NT2/D1 (cell line): ENCODE data around the gene MPDU1.

Experiments
- DNase-seq: peaks from one replicate; pipeline ENCODE4 v3.0.0-alpha.2; 2011; ENCODE audit warnings: low read depth, low spot score
- H3K27me3 ChIP-seq: 2 replicates; pipeline ENCODE4 v1.6.0; 2011; ENCODE audit warnings: mild to moderate bottlenecking; ENCODE audit not compliant: insufficient read length, insufficient read depth
- H3K36me3 ChIP-seq: 2 replicates; pipeline ENCODE4 v1.6.1; 2011; ENCODE audit warnings: mild to moderate bottlenecking, low read length, mixed read lengths; ENCODE audit not compliant: insufficient read depth, insufficient read length
- H3K4me1 ChIP-seq: 2 replicates; pipeline ENCODE4 v1.5.1; 2011; ENCODE audit not compliant: insufficient read depth, insufficient read length
- H3K4me3 ChIP-seq: 2 replicates; pipeline ENCODE4 v1.5.1; 2011; ENCODE audit warnings: low read depth; ENCODE audit not compliant: insufficient read length
- H3K9ac ChIP-seq: 2 replicates; pipeline ENCODE4 v1.6.0; 2011; ENCODE audit warnings: low read depth; ENCODE audit not compliant: insufficient read length
- H3K9me3 ChIP-seq: 2 replicates; pipeline ENCODE4 v1.5.1; 2011; ENCODE audit warnings: mild to moderate bottlenecking, low read length; ENCODE audit not compliant: insufficient read depth
- SUZ12 ChIP-seq: IDR thresholded peaks from 2 replicates; pipeline ENCODE4 v1.6.1; 2011; ENCODE audit not compliant: insufficient read length, insufficient read depth; ENCODE audit errors: extremely low read depth
- YY1 ChIP-seq: IDR thresholded peaks from 2 replicates; pipeline ENCODE4 v1.6.1; 2011; ENCODE audit not compliant: insufficient read length, insufficient read depth
- ZNF274 ChIP-seq: IDR thresholded peaks from 2 replicates; pipeline ENCODE4 v1.6.1; 2011; ENCODE audit warnings: mild to moderate bottlenecking, low read depth, low read length

The MPDU1 gene

DNA sequence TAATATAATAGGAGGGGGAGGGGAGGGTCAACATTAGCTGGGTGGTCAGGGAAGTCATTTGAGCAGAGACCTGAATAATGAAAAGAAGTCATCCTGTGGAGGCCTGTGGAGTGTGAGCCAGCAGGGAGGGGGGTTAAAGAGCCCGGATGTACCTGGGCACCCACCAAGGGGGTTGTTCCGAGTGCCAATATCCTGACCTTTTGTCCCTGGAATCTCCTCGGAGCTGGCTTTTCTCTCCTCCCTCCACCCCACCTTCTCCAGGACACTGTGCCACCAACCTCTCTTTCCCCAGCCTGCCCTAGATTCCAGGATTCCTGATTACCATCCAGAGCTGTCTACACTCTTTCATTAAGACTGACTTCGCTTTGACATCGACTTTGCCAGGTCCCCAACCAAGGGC is 52.5 kb downstream of the MPDU1 start:
- no peak for DNase-seq
- no peak overlapping the region for H3K4me3 ChIP-seq
- H3K36me3 ChIP-seq = no peaks in the 10 kb centered on the region
- H3K9me3 ChIP-seq = no peaks in the 10 kb centered on the region
- TF ChIP-seq YY1 = no peak
- no peak for TF ChIP-seq SUZ12
- no peak for TF ChIP-seq ZNF274
- peaks cover 2% of the 10 kb centered on the region for H3K4me1 ChIP-seq
- H3K27me3 ChIP-seq = no peaks in the 10 kb centered on the region
- peak overlapping the region; percentile 50 for H3K9ac ChIP-seq
